Measurements from ENCODE around the gene RPL28.

Gene RPL28

GRCh38 chr19:55451965-55452748, 66.4 kb downstream of the RPL28 start:
- DNase-seq, result peak; percentile 25
